Measurements from ENCODE around the gene GHRL. TPM values are rescaled to one million over a fixed set of nuclear protein-coding genes. Genes with fewer than 3 reads are reported as not detected.

The GHRL gene
- total and polyA plus RNA-seq, 9 donors: 0.39 to 3.7 (median 0.76) TPM

GRCh38 chr3:10335871-10336622 is 43.3 kb upstream of the GHRL start:
- H3K4me3 ChIP-seq (ENCODE audit: low read length): no peak overlapping the region
- H3K36me3 ChIP-seq (ENCODE audit: control insufficient read depth, insufficient read depth, low read length): no peaks in the 10 kb centered on the region
- peaks cover 14% of the 10 kb centered on the region for H3K27me3 ChIP-seq (ENCODE audit: control insufficient read depth, insufficient read depth, low read length)
- no peak overlapping the region for H3K27ac ChIP-seq (ENCODE audit: low read length)
- H3K4me1 ChIP-seq (ENCODE audit: control insufficient read depth, insufficient read depth, low read length): no peaks in the 10 kb centered on the region
- H3K9me3 ChIP-seq (replicated peaks; ENCODE audit: control insufficient read depth, low read depth, low read length): no peaks in the 10 kb centered on the region
- 85% methylated on average over 19 of the region's 29 CpGs for WGBS (ENCODE audit: insufficient coverage)
- no peak for DNase-seq

GRCh38 chr3:10335190-10335738 is 42.5 kb upstream of the GHRL start:
- no peaks in the 10 kb centered on the region for H3K4me1 ChIP-seq (ENCODE audit: control insufficient read depth, insufficient read depth, low read length)

GRCh38 chr3:10334459-10334858 is 41.7 kb upstream of the GHRL start:
- Histone ChIP-seq H3K36me3 (ENCODE audit: control insufficient read depth, insufficient read depth, low read length) (no peaks in the 10 kb centered on the region), H3K4me3 (ENCODE audit: low read length) (no peak overlapping the region), H3K27me3 (ENCODE audit: control insufficient read depth, insufficient read depth, low read length) (peaks cover 25% of the 10 kb centered on the region), H3K9me3 (replicated peaks; ENCODE audit: control insufficient read depth, low read depth, low read length) (no peaks in the 10 kb centered on the region), H3K27ac (ENCODE audit: low read length) (no peak overlapping the region), H3K4me1 (ENCODE audit: control insufficient read depth, insufficient read depth, low read length) (no peaks in the 10 kb centered on the region)
- no peak for DNase-seq
- 46% methylated on average over 12 of the region's 12 CpGs for WGBS (ENCODE audit: insufficient coverage)

More at GRCh38 chr3:10335190-10335738, 42.5 kb upstream of the GHRL start:
- DNase-seq: no peak
- WGBS (ENCODE audit: insufficient coverage): 72% methylated on average over 4 of the region's 4 CpGs
- Histone ChIP-seq H3K27ac (ENCODE audit: low read length) (no peak overlapping the region), H3K9me3 (replicated peaks; ENCODE audit: control insufficient read depth, low read depth, low read length) (no peaks in the 10 kb centered on the region), H3K27me3 (ENCODE audit: control insufficient read depth, insufficient read depth, low read length) (peaks cover 17% of the 10 kb centered on the region), H3K4me3 (ENCODE audit: low read length) (no peak overlapping the region), H3K36me3 (ENCODE audit: control insufficient read depth, insufficient read depth, low read length) (no peaks in the 10 kb centered on the region)

- Histone ChIP-seq H3K4me1 (ENCODE audit: control insufficient read depth, insufficient read depth, low read length) (no peaks in the 10 kb centered on the region), H3K27ac (ENCODE audit: low read length) (no peak overlapping the region), H3K9me3 (replicated peaks; ENCODE audit: control insufficient read depth, low read depth, low read length) (no peaks in the 10 kb centered on the region), H3K4me3 (ENCODE audit: low read length) (no peak overlapping the region), H3K36me3 (ENCODE audit: control insufficient read depth, insufficient read depth, low read length) (no peaks in the 10 kb centered on the region), H3K27me3 (ENCODE audit: control insufficient read depth, insufficient read depth, low read length) (peaks cover 29% of the 10 kb centered on the region)
- DNase-seq: no peak
- 74% methylated on average over 11 of the region's 11 CpGs for WGBS (ENCODE audit: insufficient coverage)
Measured at GRCh38 chr3:10334042-10334441, 41.3 kb upstream of the GHRL start.

- no peak overlapping the region for H3K4me3 ChIP-seq (ENCODE audit: low read length)
Measured at GRCh38 chr3:10333349-10333650, 40.6 kb upstream of the GHRL start.

GRCh38 chr3:10332481-10333348 is 40.0 kb upstream of the GHRL start:
- H3K4me3 ChIP-seq (ENCODE audit: low read length): no peak overlapping the region
- no peak for DNase-seq
- no peaks in the 10 kb centered on the region for H3K9me3 ChIP-seq (replicated peaks; ENCODE audit: control insufficient read depth, low read depth, low read length)
- peaks cover 39% of the 10 kb centered on the region for H3K27me3 ChIP-seq (ENCODE audit: control insufficient read depth, insufficient read depth, low read length)
- WGBS (ENCODE audit: insufficient coverage): 92% methylated on average over 12 of the region's 20 CpGs
- H3K36me3 ChIP-seq (ENCODE audit: control insufficient read depth, insufficient read depth, low read length): no peaks in the 10 kb centered on the region
- H3K27ac ChIP-seq (ENCODE audit: low read length): no peak overlapping the region
- H3K4me1 ChIP-seq (ENCODE audit: control insufficient read depth, insufficient read depth, low read length): no peaks in the 10 kb centered on the region

More at GRCh38 chr3:10333349-10333650, 40.6 kb upstream of the GHRL start:
- 31% methylated on average over 1 of the region's 2 CpGs for WGBS (ENCODE audit: insufficient coverage)
- Histone ChIP-seq H3K27ac (ENCODE audit: low read length) (no peak overlapping the region), H3K36me3 (ENCODE audit: control insufficient read depth, insufficient read depth, low read length) (no peaks in the 10 kb centered on the region), H3K4me1 (ENCODE audit: control insufficient read depth, insufficient read depth, low read length) (no peaks in the 10 kb centered on the region), H3K9me3 (replicated peaks; ENCODE audit: control insufficient read depth, low read depth, low read length) (no peaks in the 10 kb centered on the region), H3K27me3 (ENCODE audit: control insufficient read depth, insufficient read depth, low read length) (peaks cover 36% of the 10 kb centered on the region)
- DNase-seq: no peak

- H3K4me1 ChIP-seq (ENCODE audit: control insufficient read depth, insufficient read depth, low read length): no peaks in the 10 kb centered on the region
- no peak overlapping the region for H3K4me3 ChIP-seq (ENCODE audit: low read length)
- DNase-seq: no peak
- no peaks in the 10 kb centered on the region for H3K9me3 ChIP-seq (replicated peaks; ENCODE audit: control insufficient read depth, low read depth, low read length)
- H3K36me3 ChIP-seq (ENCODE audit: control insufficient read depth, insufficient read depth, low read length): no peaks in the 10 kb centered on the region
- WGBS (ENCODE audit: insufficient coverage): no CpG with 5 or more reads among the region's 8 CpGs
- H3K27me3 ChIP-seq (ENCODE audit: control insufficient read depth, insufficient read depth, low read length): peaks cover 47% of the 10 kb centered on the region
- no peak overlapping the region for H3K27ac ChIP-seq (ENCODE audit: low read length)
Measured at GRCh38 chr3:10331320-10331719, 38.6 kb upstream of the GHRL start.

- DNase-seq: no peak
- WGBS (ENCODE audit: insufficient coverage): 74% methylated on average over 8 of the region's 12 CpGs
- H3K4me3 ChIP-seq (ENCODE audit: low read length): no peak overlapping the region
- no peak overlapping the region for H3K27ac ChIP-seq (ENCODE audit: low read length)
- H3K27me3 ChIP-seq (ENCODE audit: control insufficient read depth, insufficient read depth, low read length): peaks cover 47% of the 10 kb centered on the region
- H3K36me3 ChIP-seq (ENCODE audit: control insufficient read depth, insufficient read depth, low read length): no peaks in the 10 kb centered on the region
- no peaks in the 10 kb centered on the region for H3K9me3 ChIP-seq (replicated peaks; ENCODE audit: control insufficient read depth, low read depth, low read length)
- H3K4me1 ChIP-seq (ENCODE audit: control insufficient read depth, insufficient read depth, low read length): no peaks in the 10 kb centered on the region
Measured at GRCh38 chr3:10330319-10330718, 37.6 kb upstream of the GHRL start.

GRCh38 chr3:10329495-10330015 is 36.8 kb upstream of the GHRL start:
- no peak overlapping the region for H3K4me3 ChIP-seq (ENCODE audit: low read length)
- H3K4me1 ChIP-seq (ENCODE audit: control insufficient read depth, insufficient read depth, low read length): no peaks in the 10 kb centered on the region
- H3K27ac ChIP-seq (ENCODE audit: low read length): no peak overlapping the region
- no peak for DNase-seq
- no peaks in the 10 kb centered on the region for H3K36me3 ChIP-seq (ENCODE audit: control insufficient read depth, insufficient read depth, low read length)
- WGBS (ENCODE audit: insufficient coverage): 66% methylated on average over 11 of the region's 14 CpGs
- H3K9me3 ChIP-seq (replicated peaks; ENCODE audit: control insufficient read depth, low read depth, low read length): no peaks in the 10 kb centered on the region
- H3K27me3 ChIP-seq (ENCODE audit: control insufficient read depth, insufficient read depth, low read length): peaks cover 47% of the 10 kb centered on the region

GRCh38 chr3:10328460-10329071 is 35.8 kb upstream of the GHRL start:
- DNase-seq: no peak
- H3K4me3 ChIP-seq (ENCODE audit: low read length): no peak overlapping the region
- H3K27ac ChIP-seq (ENCODE audit: low read length): no peak overlapping the region
- H3K4me1 ChIP-seq (ENCODE audit: control insufficient read depth, insufficient read depth, low read length): no peaks in the 10 kb centered on the region
- H3K27me3 ChIP-seq (ENCODE audit: control insufficient read depth, insufficient read depth, low read length): peaks cover 47% of the 10 kb centered on the region
- H3K9me3 ChIP-seq (replicated peaks; ENCODE audit: control insufficient read depth, low read depth, low read length): no peaks in the 10 kb centered on the region
- H3K36me3 ChIP-seq (ENCODE audit: control insufficient read depth, insufficient read depth, low read length): no peaks in the 10 kb centered on the region
- WGBS (ENCODE audit: insufficient coverage): 31% methylated on average over 27 of the region's 31 CpGs
